ENCODE results near the gene POU2F2.

POU2F2 gene

DNA sequence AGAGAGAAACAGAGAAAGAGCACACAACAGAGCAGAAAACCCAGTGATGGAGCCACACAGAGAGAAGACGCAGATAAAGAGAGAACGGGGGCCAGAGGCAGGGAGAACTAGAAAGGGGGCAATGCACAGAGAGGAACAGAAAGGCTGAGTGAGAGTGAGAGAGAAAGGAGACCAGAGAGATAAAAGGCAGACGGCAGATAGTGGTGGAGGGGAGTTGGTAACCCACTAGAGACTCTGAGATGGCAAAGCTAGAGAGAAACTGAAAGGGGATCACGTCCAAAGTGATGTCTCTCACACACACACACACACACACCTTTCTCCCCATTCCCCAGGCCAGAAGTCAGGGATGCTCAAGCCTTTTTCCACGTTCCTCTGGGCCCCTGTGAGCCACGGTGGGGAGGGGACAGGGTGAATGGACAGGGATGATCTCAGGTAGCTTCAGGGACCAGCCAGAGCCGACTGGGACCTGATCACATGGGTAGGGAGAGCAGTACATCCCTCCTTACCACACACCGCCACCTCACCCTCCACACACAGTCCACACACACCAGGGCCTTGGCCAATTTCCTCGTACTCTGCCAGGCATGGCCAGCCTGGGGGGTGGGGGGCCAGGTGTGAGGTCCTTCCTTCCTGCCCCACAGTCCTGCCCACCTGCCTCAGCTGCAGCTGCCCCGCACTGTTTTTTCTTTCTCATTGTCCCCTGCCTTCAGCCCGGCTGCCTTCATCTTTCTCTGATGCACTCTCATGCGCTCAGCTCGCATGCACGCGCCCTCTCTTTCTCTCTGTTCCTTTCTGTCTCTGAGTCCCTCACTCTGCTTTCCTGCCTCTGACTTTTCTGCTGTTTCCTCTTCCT, 22.5 kb upstream of the POU2F2 start:
- DNase-seq: no peak

- no peak for DNase-seq
These were observed 21.6 kb upstream of the POU2F2 start for GRCh38 chr19:42153672-42154433.

DNA sequence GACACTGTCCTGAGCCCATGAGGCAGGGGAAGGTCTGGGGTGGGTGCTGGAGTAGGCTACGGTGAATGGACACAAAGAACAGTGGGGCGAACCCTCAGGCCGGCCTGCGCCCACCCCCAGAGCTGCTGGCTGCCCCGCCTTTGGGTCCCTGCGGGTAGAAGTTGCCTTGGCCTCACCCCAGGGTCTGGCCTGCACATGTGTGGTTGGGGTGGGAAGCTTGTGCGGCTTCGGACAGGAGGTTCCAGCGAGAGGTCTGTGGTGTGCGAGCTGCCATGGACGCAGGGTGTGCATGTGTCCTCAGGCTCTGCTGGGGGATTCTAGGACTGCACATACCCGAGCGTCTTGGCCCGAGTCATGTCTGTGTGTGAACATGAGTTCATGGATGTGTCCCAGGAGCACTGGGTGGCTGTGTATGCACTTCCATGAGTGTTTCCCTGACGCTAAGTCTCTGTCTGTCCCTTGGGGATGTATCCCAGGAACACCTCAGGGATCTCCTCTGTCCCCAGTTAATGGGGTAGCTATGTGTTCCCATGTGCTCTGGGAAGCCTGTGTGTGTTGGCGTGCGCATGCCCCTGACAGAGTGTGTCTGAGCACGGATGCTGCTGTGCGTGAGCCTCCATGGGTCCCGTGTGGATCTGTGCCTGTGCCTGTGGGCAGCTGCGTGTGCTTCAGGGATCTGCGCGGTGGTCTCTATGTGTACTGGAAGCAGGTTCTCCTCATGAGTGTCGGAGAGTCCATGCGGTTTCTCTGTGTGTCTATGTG, 20.8 kb upstream of the POU2F2 start:
- no peak for DNase-seq

GRCh38 chr19:42151782-42152684, 19.8 kb upstream of the POU2F2 start:
- no peak for DNase-seq

- no peak for DNase-seq
These were observed 18.7 kb upstream of the POU2F2 start for GRCh38 chr19:42150911-42151361.

DNA sequence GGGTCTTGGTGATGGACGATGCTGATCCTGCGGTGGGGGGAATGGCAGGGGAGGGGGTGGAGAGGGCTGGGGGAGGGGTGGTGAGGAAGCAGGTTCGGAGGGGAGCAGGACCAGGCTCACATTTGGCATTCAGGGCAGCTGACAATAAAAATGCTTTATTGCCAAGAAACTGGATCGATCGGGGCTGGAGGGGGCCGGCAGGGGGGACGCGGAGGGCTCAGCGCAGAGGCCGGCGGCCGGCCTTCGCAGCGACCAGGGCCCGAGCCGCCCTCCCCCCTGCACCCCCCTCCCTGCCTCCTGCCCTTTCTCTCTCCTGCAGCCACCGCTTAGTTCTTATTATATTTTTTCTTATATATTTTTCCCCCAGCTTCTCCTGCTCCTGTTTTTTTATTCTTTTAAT, 18.1 kb upstream of the POU2F2 start:
- no peak for DNase-seq

DNA sequence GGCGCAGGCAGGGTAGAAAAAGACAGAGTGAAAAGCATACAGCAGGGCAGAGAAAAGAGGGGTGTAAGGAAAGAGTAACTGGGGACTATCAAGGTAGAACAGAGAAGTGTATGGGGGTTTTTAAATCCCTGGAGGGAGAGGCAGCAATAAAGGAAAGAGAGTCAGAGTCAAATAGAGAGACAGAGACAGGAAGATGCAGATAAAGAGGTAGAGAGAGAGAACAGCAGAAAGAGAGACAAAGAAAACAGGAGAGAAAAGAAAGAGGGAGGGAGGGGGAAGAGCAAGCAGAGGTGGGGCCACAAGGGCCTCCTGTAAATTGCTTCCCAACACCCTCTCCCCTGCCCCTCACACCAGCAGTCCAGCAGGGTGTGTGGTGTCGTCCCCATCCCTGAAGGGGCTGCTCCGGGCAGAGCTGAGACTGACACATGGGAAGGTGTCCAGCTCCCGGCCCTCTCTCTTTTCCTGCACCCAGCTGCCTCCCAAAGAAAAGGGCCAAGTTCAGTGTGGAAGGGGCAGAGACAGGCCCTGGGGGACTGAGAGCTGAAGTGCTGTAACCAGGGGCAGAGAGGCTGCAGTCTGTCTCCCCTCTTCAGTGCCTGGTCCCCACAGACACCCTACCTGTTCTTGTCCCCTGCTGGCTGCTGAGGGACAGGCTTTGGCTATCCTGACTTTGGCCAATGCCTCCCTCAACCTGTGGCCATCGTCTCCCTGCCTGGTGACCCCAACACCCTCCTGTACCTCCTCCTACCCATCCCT, 17.4 kb upstream of the POU2F2 start:
- DNase-seq: no peak

DNA sequence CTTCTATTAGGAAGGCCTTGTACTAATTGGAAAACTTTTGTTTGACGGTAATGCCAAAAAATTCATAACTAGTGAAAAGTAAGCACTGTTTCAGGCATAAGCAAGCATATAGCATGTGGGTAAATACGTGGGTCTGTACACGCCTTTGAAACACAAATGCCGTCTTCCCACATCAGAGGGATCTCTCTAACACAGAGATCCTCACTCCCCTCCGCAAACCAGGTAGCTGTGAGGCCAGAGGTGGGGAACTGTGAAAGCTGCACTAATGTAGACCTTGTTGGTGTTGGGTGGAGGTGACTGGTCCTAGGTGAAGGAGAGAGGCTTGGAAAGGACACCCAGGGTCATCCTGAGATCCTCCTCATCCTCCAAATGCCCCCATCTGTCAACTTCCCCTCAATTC, 16.0 kb upstream of the POU2F2 start:
- no peak for DNase-seq

- peak; percentile 69 for DNase-seq
These were observed 11.3 kb upstream of the POU2F2 start for GRCh38 chr19:42143341-42144234.

- peak; percentile 88 for DNase-seq
These were observed 8.0 kb upstream of the POU2F2 start for GRCh38 chr19:42140125-42140754.

GRCh38 chr19:42134535-42135070, 2.4 kb upstream of the POU2F2 start:
- no peak for DNase-seq

- DNase-seq: peak; percentile 77
These were observed 744 bp upstream of the POU2F2 start for GRCh38 chr19:42132851-42133528.

DNA sequence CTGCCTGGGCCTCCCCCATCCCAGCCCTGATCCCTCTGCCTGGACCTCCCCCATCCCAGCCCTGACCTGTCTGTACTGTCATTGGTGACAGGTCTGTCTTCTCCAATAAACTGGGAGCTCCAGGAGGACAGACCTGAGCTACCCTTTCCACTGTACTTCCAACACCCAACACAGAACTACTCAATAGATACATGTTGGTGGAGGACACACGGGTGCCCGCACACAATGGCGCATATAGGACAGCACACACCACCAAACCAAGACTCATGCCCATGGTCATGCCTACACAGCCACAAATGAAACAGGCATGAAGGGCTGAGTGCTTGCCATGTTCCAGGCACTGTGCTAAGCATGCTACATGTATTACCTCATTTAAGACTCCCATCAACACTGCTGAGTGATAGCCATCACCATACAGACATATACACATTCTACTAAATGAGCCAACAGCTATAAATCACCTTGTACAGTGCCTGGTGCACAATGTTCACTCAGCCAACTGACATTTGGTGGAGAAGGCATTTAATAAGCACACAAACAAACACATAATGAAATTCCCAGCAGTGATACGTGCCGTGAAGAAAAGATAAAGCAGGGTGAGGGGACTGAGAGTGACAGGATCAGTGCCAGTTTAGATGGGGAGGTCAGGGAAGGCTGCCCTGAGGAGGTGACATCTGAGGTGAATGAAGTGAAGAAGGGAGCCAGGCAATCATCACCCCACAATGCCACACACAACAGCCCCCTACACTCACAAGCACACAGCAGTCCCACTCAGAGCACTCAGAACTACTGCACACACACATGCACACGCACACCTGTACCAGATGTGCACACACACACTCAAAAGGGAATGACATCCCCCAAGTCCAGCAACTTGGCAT, 857 bp downstream of the POU2F2 start:
- no peak for DNase-seq

- no peak for DNase-seq
These were observed 2.0 kb downstream of the POU2F2 start for GRCh38 chr19:42130254-42130573.

GRCh38 chr19:42129399-42130253, 2.6 kb downstream of the POU2F2 start:
- DNase-seq: no peak

DNA sequence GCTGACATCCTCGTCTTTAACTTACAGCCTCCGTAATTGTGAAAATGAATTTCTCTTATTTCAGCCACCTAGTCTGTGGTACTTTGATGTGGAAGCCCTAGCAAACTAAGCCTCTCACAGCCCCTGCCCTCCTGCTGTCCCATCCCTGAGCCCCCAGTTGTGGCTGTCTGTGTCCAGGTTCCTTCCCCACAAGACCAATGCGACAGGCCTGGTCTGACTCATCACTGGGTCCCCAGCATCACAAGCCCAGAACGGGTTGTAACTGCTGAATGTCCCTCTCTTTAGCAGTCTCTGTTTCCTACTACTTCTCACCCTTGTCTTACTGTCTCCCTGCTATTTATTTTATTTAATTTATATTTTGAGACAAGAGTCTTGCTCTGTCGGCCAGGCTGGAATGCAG, 5.7 kb downstream of the POU2F2 start:
- DNase-seq: no peak

DNA sequence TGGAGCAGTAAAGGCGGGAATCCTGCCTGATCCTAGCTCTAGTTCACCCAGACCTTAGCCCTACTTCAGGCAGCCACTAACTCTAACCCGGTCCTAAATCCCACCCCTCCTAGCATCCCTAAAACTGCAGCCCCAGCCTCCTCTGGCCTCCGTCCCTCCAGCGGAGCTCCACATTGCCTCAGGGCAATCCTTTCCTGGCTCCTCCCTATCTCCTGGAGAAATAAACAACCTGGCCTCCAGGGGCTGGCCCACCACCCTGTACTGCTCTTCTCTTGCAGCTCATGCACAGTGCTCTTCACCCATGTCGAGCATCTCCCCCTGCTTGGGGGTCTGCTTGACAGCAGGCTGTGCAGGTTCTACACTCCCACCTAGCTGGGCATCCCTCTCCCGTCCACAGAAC, 6.7 kb downstream of the POU2F2 start:
- no peak for DNase-seq
